Keratinocyte (primary cell): ENCODE results near the gene WNK2. TPM values are rescaled to one million over a fixed set of nuclear protein-coding genes. Genes with fewer than 3 reads are reported as not detected.

Experiments used
- DNase-seq: peaks from one replicate; pipeline ENCODE4 v3.0.0-alpha.2; 2011; ENCODE audit warnings: low read depth, missing footprints, low spot score
- FAIRE-seq: peaks from 2 replicates; lab custom pipeline; 2011; peaks lifted over from hg19 to GRCh38; lab: Jason Lieb, UNC
- H2AFZ ChIP-seq: 2 replicates; pipeline ENCODE4 v1.6.0; 2012; ENCODE audit warnings: low read length, control low read depth, inconsistent platforms; ENCODE audit not compliant: control insufficient read depth
- H3K27ac ChIP-seq: 2 replicates; pipeline ENCODE4 v1.5.1; 2011; ENCODE audit warnings: low read length; ENCODE audit not compliant: control insufficient read depth, insufficient read depth
- H3K27me3 ChIP-seq: 3 replicates; pipeline ENCODE4 v1.6.0; 2011; ENCODE audit warnings: low read length; ENCODE audit not compliant: control insufficient read depth, insufficient read depth; ENCODE audit errors: extremely low read depth
- H3K36me3 ChIP-seq, 2 experiments: 2 replicates in 1 of 2; 3 replicates in 1 of 2; pipeline ENCODE4 v1.5.1; 2011; ENCODE audit warnings: low read length in 2 of 2, mild to moderate bottlenecking in 1 of 2; ENCODE audit not compliant: control insufficient read depth in 2 of 2, insufficient read depth in 2 of 2; ENCODE audit errors: extremely low read depth in 1 of 2
- H3K4me1 ChIP-seq: 3 replicates; pipeline ENCODE4 v1.5.1; 2011; ENCODE audit warnings: low read length; ENCODE audit not compliant: control insufficient read depth, insufficient read depth; ENCODE audit errors: extremely low read depth
- H3K4me2 ChIP-seq: 3 replicates; pipeline ENCODE4 v1.6.0; 2011; ENCODE audit warnings: low read depth, low read length; ENCODE audit not compliant: control insufficient read depth, insufficient read depth; ENCODE audit errors: extremely low read depth
- H3K4me3 ChIP-seq, 3 experiments: fragments of 200-600 bp in 1 of 3; sonication (generic) in 1 of 3; 2 replicates in 2 of 3; 3 replicates in 1 of 3; pipeline ENCODE4 v1.5.1; 2011 to 2016; ENCODE audit warnings: low read length in 3 of 3, mild to moderate bottlenecking in 3 of 3, control low read depth in 2 of 3, inconsistent platforms in 1 of 3, low read depth in 1 of 3, mixed read lengths in 1 of 3, mixed run types in 1 of 3, moderate library complexity in 1 of 3; ENCODE audit not compliant: control insufficient read depth in 2 of 3, insufficient read depth in 2 of 3; ENCODE audit errors: extremely low read depth in 1 of 3
- H3K79me2 ChIP-seq: 2 replicates; pipeline ENCODE4 v1.6.0; 2012; ENCODE audit warnings: low read length; ENCODE audit not compliant: control insufficient read depth, insufficient read depth
- H3K9ac ChIP-seq: 3 replicates; pipeline ENCODE4 v1.6.0; 2011; ENCODE audit warnings: low read length; ENCODE audit not compliant: control insufficient read depth, insufficient read depth; ENCODE audit errors: extremely low read depth
- H3K9me1 ChIP-seq: 3 replicates; pipeline ENCODE4 v1.6.0; 2011; ENCODE audit warnings: low read length; ENCODE audit not compliant: control insufficient read depth, insufficient read depth; ENCODE audit errors: extremely low read depth
- H3K9me3 ChIP-seq: 2 replicates; pipeline ENCODE4 v1.5.1; 2012; ENCODE audit warnings: low read depth, low read length; ENCODE audit not compliant: control insufficient read depth
- H4K20me1 ChIP-seq: 3 replicates; pipeline ENCODE4 v1.6.0; 2011; ENCODE audit warnings: low read length; ENCODE audit not compliant: control insufficient read depth, insufficient read depth; ENCODE audit errors: extremely low read depth
- CTCF ChIP-seq, 3 experiments: IDR thresholded peaks in 1 of 3; conservative IDR thresholded peaks in 1 of 3; optimal IDR thresholded peaks in 1 of 3; 2 replicates in 2 of 3; 3 replicates in 1 of 3; pipeline versions ENCODE3 to v1.5.1; 2011; ENCODE audit warnings: low read length in 3 of 3, mild to moderate bottlenecking in 3 of 3, moderate library complexity in 2 of 3, control low read depth in 1 of 3, inconsistent platforms in 1 of 3; ENCODE audit not compliant: insufficient read depth in 2 of 3; ENCODE audit errors: extremely low read depth in 1 of 3
- EZH2 ChIP-seq: IDR thresholded peaks from one replicate; pipeline ENCODE4 v1.6.1; 2012; ENCODE audit warnings: inconsistent platforms, mild to moderate bottlenecking, low read length, moderate library complexity
- dilution Hi-C: fragments of 300-500 bp; cut with MboI; formaldehyde crosslinking; loops from one replicate; pipeline ENCODE4 v1.7.0; 2020; ENCODE audit warnings: low sequenced_read_pairs; ENCODE audit not compliant: extremely low pct_ligation_motif_present
- polyA plus RNA-seq, 5 experiments: library from polyadenylated mRNA; depleted of rRNA in 3 of 5; stranded (reverse) in 3 of 5; stranded (forward) in 1 of 5; unstranded in 1 of 5; fragments of >200 nt; gene quantifications; 1 replicate in 1 of 5; 2 replicates in 3 of 5; 3 replicates in 1 of 5; pipeline versions ENCODE4 v1.2.1 to v1.2.3, GENCODE V29; 2011 to 2012; ENCODE audit warnings: missing spikeins in 2 of 5, low read depth in 1 of 5, low replicate concordance in 1 of 5

WNK2 gene
- polyA plus RNA-seq, 1 donor (not counting 4 experiments of a cell fraction or from before 2014, with no cell fraction given) = not detected

GRCh38 chr9:93252781-93253530 is 69.0 kb downstream of the WNK2 start:
- Histone ChIP-seq H3K9me1 (no peaks in the 10 kb centered on the region), H4K20me1 (no peaks in the 10 kb centered on the region), H3K27ac (no peak overlapping the region), H3K4me1 (no peaks in the 10 kb centered on the region), H3K79me2 (no peaks in the 10 kb centered on the region), H3K4me3 (no peak overlapping the region), H3K36me3 (no peaks in the 10 kb centered on the region), H2AFZ (no peak overlapping the region), H3K27me3 (no peaks in the 10 kb centered on the region), H3K9ac (no peak overlapping the region), H3K9me3 (no peaks in the 10 kb centered on the region), H3K4me2 (no peak overlapping the region)
- FAIRE-seq = no peak
- dilution Hi-C loops = no loop called here
- DNase-seq = no peak
- TF ChIP-seq EZH2 (no peak), CTCF (optimal IDR thresholded peaks at IDR 0.05 in 1 of 3, IDR thresholded peaks at IDR 0.05 in 1 of 3, conservative IDR thresholded peaks at IDR 0.05 in 1 of 3; ENCODE audit: extremely low read depth in 1 of 3, insufficient read depth in 2 of 3, low read length in 3 of 3) (no peak)

- TF ChIP-seq CTCF (optimal IDR thresholded peaks at IDR 0.05 in 1 of 3, IDR thresholded peaks at IDR 0.05 in 1 of 3, conservative IDR thresholded peaks at IDR 0.05 in 1 of 3; ENCODE audit: extremely low read depth in 1 of 3, insufficient read depth in 2 of 3, low read length in 3 of 3) (no peak), EZH2 (no peak)
Measured at GRCh38 chr9:93253633-93254032, 69.7 kb downstream of the WNK2 start.

More at GRCh38 chr9:93253633-93254032, 69.7 kb downstream of the WNK2 start:
- Histone ChIP-seq H3K27me3 (no peaks in the 10 kb centered on the region), H3K9me3 (no peaks in the 10 kb centered on the region), H3K9me1 (no peaks in the 10 kb centered on the region), H3K4me2 (no peak overlapping the region), H4K20me1 (no peaks in the 10 kb centered on the region), H3K4me1 (no peaks in the 10 kb centered on the region), H2AFZ (no peak overlapping the region), H3K27ac (no peak overlapping the region), H3K4me3 (no peak overlapping the region), H3K36me3 (no peaks in the 10 kb centered on the region), H3K9ac (no peak overlapping the region), H3K79me2 (no peaks in the 10 kb centered on the region)
- DNase-seq (no peak), FAIRE-seq (no peak)
- dilution Hi-C loops = no loop called here
